K562 (cell line): ENCODE measurements around the gene ACE. TPM values are rescaled to one million over a fixed set of nuclear protein-coding genes. Genes with fewer than 3 reads are reported as not detected.

Experiments used
- ATAC-seq: fragments of 200-7000 bp; cut with Tn5 transposase; 3 replicates; pipeline ENCODE4 v1.9.1; 2020; ENCODE audit warnings: moderate library complexity
- BruUV-seq: library from RNA; stranded (reverse); fragments of 400-500 nt; replicated peaks from 2 replicates; lab custom pipeline; 2021; lab: Mats Ljungman, UMichigan
- CTCF ChIA-PET: fragments of 300-600 bp; formaldehyde crosslinking; extraction: SDS; loops from one replicate; lab custom pipeline; 2021; ENCODE audit warnings: low intra/inter-chr PET ratio; lab: Yijun Ruan, JAX
- POLR2A ChIA-PET: fragments of 300-600, 350-650 bp; sonication (Branson Sonifier 250); formaldehyde crosslinking; extraction: SDS; loops from one replicate; lab custom pipeline; 2021; ENCODE audit warnings: antibody characterized with exemption, inconsistent platforms; lab: Yijun Ruan, JAX
- DNase-seq, 4 experiments: peaks; one replicate each; pipeline versions ENCODE4 v3.0.0 to v3.0.0-alpha.2; 2011 to 2018; ENCODE audit warnings: low spot score in 3 of 4, mixed read lengths in 3 of 4; ENCODE audit errors: extremely low read depth in 1 of 4
- FAIRE-seq: peaks from 2 replicates; lab custom pipeline; 2011; peaks lifted over from hg19 to GRCh38; lab: Jason Lieb, UNC
- H2AFZ ChIP-seq: 2 replicates; pipeline ENCODE4 v1.6.0; 2011; ENCODE audit warnings: low read depth, low read length, control low read depth, inconsistent platforms
- H3K27ac ChIP-seq: fragments of 200-600 bp; 3 replicates; pipeline ENCODE4 v1.8.0; 2011; ENCODE audit warnings: low read depth, mild to moderate bottlenecking, control low read depth, inconsistent platforms, low read length, moderate library complexity, mixed read lengths; ENCODE audit errors: extremely low read depth
- H3K27me3 ChIP-seq, 2 experiments: fragments of 300-600 bp in 1 of 2; 2 replicates in 1 of 2; 3 replicates in 1 of 2; pipeline versions ENCODE4 v1.6.0 to v1.8.0; 2011; ENCODE audit warnings: inconsistent platforms in 2 of 2, low read length in 2 of 2, mild to moderate bottlenecking in 1 of 2, mixed read lengths in 1 of 2, moderate library complexity in 1 of 2; ENCODE audit not compliant: control insufficient read depth in 2 of 2, insufficient read depth in 2 of 2
- H3K36me3 ChIP-seq: fragments of 300-600 bp; 3 replicates; pipeline ENCODE4 v1.8.0; 2011; ENCODE audit warnings: mild to moderate bottlenecking, low read length, inconsistent platforms; ENCODE audit not compliant: control insufficient read depth, insufficient read depth
- H3K4me1 ChIP-seq, 2 experiments: fragments of 200-600 bp in 1 of 2; replicated peaks in 1 of 2; 2 replicates in 1 of 2; 3 replicates in 1 of 2; pipeline versions ENCODE4 v1.5.1 to v1.8.0; 2011; ENCODE audit warnings: inconsistent platforms in 2 of 2, low read length in 2 of 2, mild to moderate bottlenecking in 1 of 2, mixed read lengths in 1 of 2, moderate library complexity in 1 of 2; ENCODE audit not compliant: control insufficient read depth in 2 of 2, insufficient read depth in 2 of 2
- H3K4me2 ChIP-seq: 2 replicates; pipeline ENCODE4 v1.6.1; 2011; ENCODE audit warnings: low read length, control low read depth, inconsistent platforms, mixed read lengths; ENCODE audit not compliant: insufficient read depth
- H3K4me3 ChIP-seq: fragments of 200-600 bp; sonication (generic), shearing (Covaris generic); 2 replicates; pipeline ENCODE4 v1.5.1; 2016; ENCODE audit warnings: control low read depth, inconsistent platforms
- H3K79me2 ChIP-seq: fragments of 200-600 bp; 3 replicates; pipeline ENCODE4 v1.8.0; 2011; ENCODE audit warnings: low read length, inconsistent platforms; ENCODE audit not compliant: control insufficient read depth, insufficient read depth
- H3K9ac ChIP-seq, 2 experiments: 2 replicates each; pipeline versions ENCODE4 v1.6.0 to v1.6.1; 2011; ENCODE audit warnings: low read depth in 2 of 2, low read length in 2 of 2, control low read depth in 1 of 2, inconsistent platforms in 1 of 2, mild to moderate bottlenecking in 1 of 2, mixed read lengths in 1 of 2; ENCODE audit not compliant: insufficient read depth in 1 of 2
- H3K9me1 ChIP-seq: one replicate; pipeline ENCODE4 v1.6.0; 2011; ENCODE audit warnings: inconsistent platforms, mild to moderate bottlenecking, low read length, moderate library complexity; ENCODE audit not compliant: control insufficient read depth, insufficient read depth
- H3K9me3 ChIP-seq: replicated peaks from 2 replicates; pipeline ENCODE4 v1.5.1; 2011; ENCODE audit warnings: low read depth, low read length, inconsistent platforms; ENCODE audit not compliant: control insufficient read depth, insufficient read depth
- H4K20me1 ChIP-seq: replicated peaks from 2 replicates; pipeline ENCODE4 v1.6.1; 2011; ENCODE audit warnings: low read length, inconsistent platforms, mixed read lengths; ENCODE audit not compliant: control insufficient read depth, insufficient read depth
- ELF2 ChIP-seq: fragments of 250-450 bp; sonication (Bioruptor Pico); IDR thresholded peaks from 2 replicates; pipeline ENCODE4 v1.5.0; 2021; ENCODE audit warnings: mild to moderate bottlenecking
- ID3 ChIP-seq, 2 experiments: fragments of 250-450 bp in 1 of 2; fragments of 450-650 bp in 1 of 2; sonication (Bioruptor Pico) in 1 of 2; IDR thresholded peaks; 2 replicates each; pipeline versions ENCODE4 v1.6.1 to v1.8.0; 2016 to 2021; ENCODE audit warnings: mild to moderate bottlenecking in 2 of 2, moderate library complexity in 2 of 2, missing compliant biosample characterization in 1 of 2, missing genetic modification characterization in 1 of 2
- NCOA4 ChIP-seq: fragments of 450-650 bp; IDR thresholded peaks from 2 replicates; pipeline ENCODE4 v1.6.1; 2018; ENCODE audit warnings: mild to moderate bottlenecking; ENCODE audit not compliant: partially characterized antibody
- POLR2AphosphoS2 ChIP-seq: IDR thresholded peaks from 2 replicates; pipeline ENCODE4 v1.6.1; 2012; ENCODE audit warnings: low read length, improper control_type of control experiment
- SP1 ChIP-seq: sonication (generic); formaldehyde crosslinking; IDR thresholded peaks from 2 replicates; pipeline ENCODE4 v1.8.1; 2022; ENCODE audit warnings: mild to moderate bottlenecking, missing genetic modification reagents
- STAG1 ChIP-seq: sonication (generic); formaldehyde crosslinking; IDR thresholded peaks from 2 replicates; pipeline ENCODE4 v1.5.0; 2020; ENCODE audit warnings: missing genetic modification reagents, borderline replicate concordance
- TFE3 ChIP-seq: fragments of 450-650 bp; formaldehyde crosslinking; IDR thresholded peaks from 2 replicates; pipeline ENCODE4 v1.4.0; 2020; ENCODE audit warnings: mild to moderate bottlenecking, mixed read lengths
- ZKSCAN1 ChIP-seq: fragments of 150-350 bp; IDR thresholded peaks from 2 replicates; pipeline ENCODE4 v1.6.1; 2016; ENCODE audit warnings: low read depth, low read length
- WGBS: fragments of 100-300 bp; shearing (Covaris generic); methylation state at CpG from one replicate; pipeline ENCODE4 v1.1.6; 2016; ENCODE audit warnings: low coverage, mixed read lengths; ENCODE audit not compliant: insufficient coverage; ENCODE audit errors: missing lambda C conversion rate; 5-methylcytosine and 5-hydroxymethylcytosine counted together
- in situ Hi-C: fragments of 300-500 bp; cut with MboI; formaldehyde crosslinking; loops from 4 replicates; pipeline ENCODE4 v1.15.0; 2018; ENCODE audit warnings: inconsistent platforms, mixed read lengths
- intact Hi-C: fragments of 100-400 bp; cut with micrococcal nuclease; formaldehyde crosslinking; loops from 2 replicates; pipeline ENCODE4 v1.14.2; 2022
- polyA plus RNA-seq, 8 experiments: library from polyadenylated mRNA; depleted of rRNA in 4 of 8; stranded (reverse) in 5 of 8; unstranded in 3 of 8; fragments of >200 nt; fragmentation: Nextera tagmentation in 2 of 8; fragmentation: Illumina TruSeq in 1 of 8; extraction: Ambion mirVana in 2 of 8; extraction: Trizol in 1 of 8; gene quantifications; 2 replicates each; pipeline versions ENCODE4 v1.2.1 to v1.2.3, GENCODE V29; 2011 to 2014; ENCODE audit warnings: inconsistent platforms in 1 of 8, missing spikeins in 1 of 8
- total RNA-seq, 7 experiments: library from RNA; depleted of rRNA in 6 of 7; stranded (reverse); fragments of >200 nt in 6 of 7; fragmentation: Illumina TruSeq in 2 of 7; extraction: Trizol in 2 of 7; gene quantifications; 2 replicates each; pipeline versions ENCODE4 v1.2.1 to v1.2.3, GENCODE V29; 2011 to 2021; ENCODE audit warnings: low replicate concordance in 1 of 7

The ACE gene
- total and polyA plus RNA-seq, 9 of the 15 experiments (the other 6 are each of a cell fraction or from before 2014, with no cell fraction given): 0.07 to 2.5 (median 0.47) TPM; not detected in 1

GRCh38 chr17:63450551-63450950 lies 26.3 kb upstream of the ACE start (continued):
- TF ChIP-seq ZKSCAN1: no peak
- TF ChIP-seq SP1 (CRISPR knock-in tag): no peak

GRCh38 chr17:63451150-63451549 lies 25.7 kb upstream of the ACE start:
- no peaks in the 10 kb centered on the region for H3K9me1 ChIP-seq
- no peaks in the 10 kb centered on the region for H3K9me3 ChIP-seq
- intact Hi-C loops (no loop called here), in situ Hi-C loops (no loop called here)
- peaks cover 23 to 51% of the 10 kb centered on the region in 2 experiments for H3K4me1 ChIP-seq
- DNase-seq: no peak
- CTCF ChIA-PET: interaction anchor here (0.7 kb wide), 1 partner anchor 35 kb away, joined by 3 read pairs; no protein-coding TSS in a partner anchor
- BruUV-seq: no TSS peak
- no peak overlapping the region for H3K27ac ChIP-seq
- H3K9ac ChIP-seq: no peak overlapping the region
- H3K27me3 ChIP-seq: no peaks in the 10 kb centered on the region
- no peak for TF ChIP-seq STAG1 (CRISPR knock-in tag)
- no peak for TF ChIP-seq ELF2 (CRISPR knock-in tag)
- no peak for TF ChIP-seq POLR2AphosphoS2
- TF ChIP-seq TFE3 (CRISPR knock-in tag): no peak
- TF ChIP-seq NCOA4: no peak
- TF ChIP-seq ID3 (CRISPR knock-in tag; IDR thresholded peaks at IDR 0.05): no peak
- no peak for TF ChIP-seq ID3 (tag; IDR thresholded peaks at IDR 0.05)
- H2AFZ ChIP-seq: no peak overlapping the region
- POLR2A ChIA-PET: no interaction called here
- FAIRE-seq: no peak
- H4K20me1 ChIP-seq: no peaks in the 10 kb centered on the region
- no peaks in the 10 kb centered on the region for H3K36me3 ChIP-seq
- H3K4me3 ChIP-seq: no peak overlapping the region
- H3K79me2 ChIP-seq: peaks cover 4% of the 10 kb centered on the region; the same call in 1 of the 3 replicates
- ATAC-seq: no peak
- no peak overlapping the region for H3K4me2 ChIP-seq
- 88% methylated on average over 7 of the region's 11 CpGs for WGBS
